HEK293 (cell line): ENCODE data around the gene RBPJL.

ENCODE experiments used
- GLIS2 ChIP-seq: fragments of 450-650 bp; formaldehyde crosslinking; IDR thresholded peaks from 2 replicates; pipeline ENCODE4 v1.5.1; 2016; ENCODE audit warnings: missing biosample characterization, missing genetic modification characterization
- KLF1 ChIP-seq: fragments of 450-650 bp; formaldehyde crosslinking; IDR thresholded peaks from 2 replicates; pipeline ENCODE4 v1.5.1; 2016; ENCODE audit warnings: missing biosample characterization, missing genetic modification characterization
- REPIN1 ChIP-seq: fragments of 450-650 bp; formaldehyde crosslinking; IDR thresholded peaks from 2 replicates; pipeline ENCODE4 v1.5.1; 2017; ENCODE audit warnings: missing biosample characterization, missing genetic modification characterization, low read depth
- SP2 ChIP-seq: fragments of 450-650 bp; formaldehyde crosslinking; IDR thresholded peaks from 2 replicates; pipeline ENCODE4 v1.5.1; 2016; ENCODE audit warnings: missing biosample characterization, missing genetic modification characterization
- SP7 ChIP-seq: fragments of 450-650 bp; formaldehyde crosslinking; IDR thresholded peaks from 2 replicates; pipeline ENCODE4 v1.5.1; 2016; ENCODE audit warnings: missing biosample characterization, missing genetic modification characterization
- ZBTB17 ChIP-seq: fragments of 450-650 bp; formaldehyde crosslinking; IDR thresholded peaks from 2 replicates; pipeline ENCODE4 v1.5.1; 2016; ENCODE audit warnings: missing biosample characterization, missing genetic modification characterization
- ZBTB8A ChIP-seq: fragments of 450-650 bp; formaldehyde crosslinking; IDR thresholded peaks from 2 replicates; pipeline ENCODE4 v1.5.1; 2016; ENCODE audit warnings: missing biosample characterization, missing genetic modification characterization
- ZFP37 ChIP-seq: fragments of 450-650 bp; formaldehyde crosslinking; IDR thresholded peaks from 2 replicates; pipeline ENCODE4 v1.5.1; 2016; ENCODE audit warnings: missing biosample characterization, missing genetic modification characterization
- ZNF341 ChIP-seq: fragments of 450-650 bp; formaldehyde crosslinking; IDR thresholded peaks from 2 replicates; pipeline ENCODE4; 2016; ENCODE audit warnings: low read depth, missing biosample characterization, missing genetic modification characterization
- ZNF404 ChIP-seq: fragments of 450-650 bp; formaldehyde crosslinking; IDR thresholded peaks from 2 replicates; pipeline ENCODE4 v1.5.1; 2017; ENCODE audit warnings: missing biosample characterization, missing genetic modification characterization
- ZNF558 ChIP-seq: fragments of 450-650 bp; formaldehyde crosslinking; IDR thresholded peaks from 2 replicates; pipeline ENCODE4 v1.5.1; 2016; ENCODE audit warnings: missing biosample characterization, missing genetic modification characterization
- ZNF621 ChIP-seq: fragments of 450-650 bp; formaldehyde crosslinking; IDR thresholded peaks from 2 replicates; pipeline ENCODE4 v1.5.1; 2017; ENCODE audit warnings: missing biosample characterization, missing genetic modification characterization
- ZNF654 ChIP-seq: fragments of 450-650 bp; formaldehyde crosslinking; IDR thresholded peaks from 2 replicates; pipeline ENCODE4 v1.5.1; 2016; ENCODE audit warnings: low read depth, missing biosample characterization, missing genetic modification characterization
- ZNF837 ChIP-seq: fragments of 450-650 bp; formaldehyde crosslinking; IDR thresholded peaks from 2 replicates; pipeline ENCODE4 v1.5.1; 2016; ENCODE audit warnings: missing biosample characterization, missing genetic modification characterization
- ZNF843 ChIP-seq: fragments of 450-650 bp; formaldehyde crosslinking; IDR thresholded peaks from 2 replicates; pipeline ENCODE4 v1.5.1; 2016; ENCODE audit warnings: missing biosample characterization, missing genetic modification characterization
- ZSCAN16 ChIP-seq: fragments of 450-650 bp; formaldehyde crosslinking; IDR thresholded peaks from 2 replicates; pipeline ENCODE4 v1.5.1; 2016; ENCODE audit warnings: missing biosample characterization, missing genetic modification characterization
- TF ChIP-seq, protein P1 (sequence below): fragments of 450-650 bp; formaldehyde crosslinking; IDR thresholded peaks from 2 replicates; pipeline ENCODE4 v1.5.1; 2016; ENCODE audit warnings: missing biosample characterization, missing genetic modification characterization
- TF ChIP-seq, protein P2 (sequence below): fragments of 450-650 bp; formaldehyde crosslinking; IDR thresholded peaks from 2 replicates; pipeline ENCODE4 v1.5.1; 2016; ENCODE audit warnings: missing biosample characterization, missing genetic modification characterization
- TF ChIP-seq, protein P3 (sequence below): fragments of 450-650 bp; formaldehyde crosslinking; IDR thresholded peaks from 2 replicates; pipeline ENCODE4 v1.5.1; 2016; ENCODE audit warnings: missing biosample characterization, missing genetic modification characterization
- TF ChIP-seq, protein P4 (sequence below): fragments of 450-650 bp; formaldehyde crosslinking; IDR thresholded peaks from 2 replicates; pipeline ENCODE4 v1.5.1; 2016; ENCODE audit warnings: missing biosample characterization, missing genetic modification characterization
- TF ChIP-seq, protein P5 (sequence below): fragments of 450-650 bp; formaldehyde crosslinking; IDR thresholded peaks from 2 replicates; pipeline ENCODE4 v1.5.1; 2017; ENCODE audit warnings: missing biosample characterization, missing genetic modification characterization
- TF ChIP-seq, protein P6 (sequence below): fragments of 450-650 bp; formaldehyde crosslinking; IDR thresholded peaks from 2 replicates; pipeline ENCODE4 v1.5.1; 2016; ENCODE audit warnings: missing biosample characterization, missing genetic modification characterization, borderline replicate concordance

The RBPJL gene

DNA sequence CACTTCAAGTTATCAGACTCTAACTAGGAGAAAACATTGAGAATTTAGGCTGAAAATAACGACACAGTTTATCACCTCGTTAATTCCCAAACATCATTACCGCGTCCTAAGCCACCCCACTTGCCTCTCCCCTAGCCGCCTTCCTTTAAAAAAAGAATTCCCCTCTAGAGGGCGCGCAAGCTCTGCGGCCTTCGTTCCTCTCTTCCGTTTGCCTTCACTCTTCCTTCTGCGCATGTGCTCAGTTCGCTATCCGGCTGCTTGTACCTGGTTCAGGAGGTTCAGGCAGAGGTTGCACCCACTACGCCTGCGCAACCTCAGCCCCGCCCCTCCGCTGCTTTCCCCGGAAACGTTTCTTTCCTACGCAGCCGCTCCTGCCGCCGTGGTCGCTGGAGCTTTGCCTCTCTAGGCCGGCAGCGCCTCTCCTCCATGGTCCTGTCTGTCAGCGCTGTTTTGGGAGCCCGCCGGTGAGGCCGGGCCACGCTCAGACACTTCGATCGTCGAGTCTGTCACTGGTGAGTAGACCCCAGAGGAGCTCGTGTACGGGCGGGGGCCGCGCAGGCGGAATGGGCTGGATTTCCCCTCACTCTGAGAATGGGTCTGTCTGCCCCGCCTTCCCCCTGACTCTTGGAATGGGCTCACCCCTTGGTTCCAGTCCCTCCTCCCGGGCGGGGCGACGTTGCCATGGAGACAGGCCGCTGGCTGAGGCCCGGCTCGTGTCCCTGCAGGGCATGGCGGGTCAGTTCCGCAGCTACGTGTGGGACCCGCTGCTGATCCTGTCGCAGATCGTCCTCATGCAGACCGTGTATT is 56.4 kb downstream of the RBPJL start, which contains the start of gene SYS1 (continued):
- peak; percentile 63 for TF ChIP-seq KLF1 (tag by site-specific recombination)
- peak; percentile 91 for TF ChIP-seq SP2 (tag by site-specific recombination)
- peak; percentile 83; the same call in 1 of the 2 replicates for TF ChIP-seq REPIN1 (tag by site-specific recombination)
- no peak for TF ChIP-seq ZNF837
- TF ChIP-seq ZNF843 (tag by site-specific recombination), result no peak
- peak; percentile 86 for TF ChIP-seq SP7
- peak; percentile 36 for TF ChIP-seq ZBTB8A (tag by site-specific recombination)
- TF ChIP-seq, protein P1, sequence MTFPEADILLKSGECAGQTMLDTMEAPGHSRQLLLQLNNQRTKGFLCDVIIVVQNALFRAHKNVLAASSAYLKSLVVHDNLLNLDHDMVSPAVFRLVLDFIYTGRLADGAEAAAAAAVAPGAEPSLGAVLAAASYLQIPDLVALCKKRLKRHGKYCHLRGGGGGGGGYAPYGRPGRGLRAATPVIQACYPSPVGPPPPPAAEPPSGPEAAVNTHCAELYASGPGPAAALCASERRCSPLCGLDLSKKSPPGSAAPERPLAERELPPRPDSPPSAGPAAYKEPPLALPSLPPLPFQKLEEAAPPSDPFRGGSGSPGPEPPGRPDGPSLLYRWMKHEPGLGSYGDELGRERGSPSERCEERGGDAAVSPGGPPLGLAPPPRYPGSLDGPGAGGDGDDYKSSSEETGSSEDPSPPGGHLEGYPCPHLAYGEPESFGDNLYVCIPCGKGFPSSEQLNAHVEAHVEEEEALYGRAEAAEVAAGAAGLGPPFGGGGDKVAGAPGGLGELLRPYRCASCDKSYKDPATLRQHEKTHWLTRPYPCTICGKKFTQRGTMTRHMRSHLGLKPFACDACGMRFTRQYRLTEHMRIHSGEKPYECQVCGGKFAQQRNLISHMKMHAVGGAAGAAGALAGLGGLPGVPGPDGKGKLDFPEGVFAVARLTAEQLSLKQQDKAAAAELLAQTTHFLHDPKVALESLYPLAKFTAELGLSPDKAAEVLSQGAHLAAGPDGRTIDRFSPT, result 0 out of 2 replicates have a peak, but pooled peaks have one; percentile 13
- no peak; the same call in none of the 2 replicates for TF ChIP-seq ZNF558 (tag by site-specific recombination)
- TF ChIP-seq ZNF654 (tag by site-specific recombination), result peak; percentile 97
- TF ChIP-seq ZNF404, result no peak
- TF ChIP-seq, protein P2, sequence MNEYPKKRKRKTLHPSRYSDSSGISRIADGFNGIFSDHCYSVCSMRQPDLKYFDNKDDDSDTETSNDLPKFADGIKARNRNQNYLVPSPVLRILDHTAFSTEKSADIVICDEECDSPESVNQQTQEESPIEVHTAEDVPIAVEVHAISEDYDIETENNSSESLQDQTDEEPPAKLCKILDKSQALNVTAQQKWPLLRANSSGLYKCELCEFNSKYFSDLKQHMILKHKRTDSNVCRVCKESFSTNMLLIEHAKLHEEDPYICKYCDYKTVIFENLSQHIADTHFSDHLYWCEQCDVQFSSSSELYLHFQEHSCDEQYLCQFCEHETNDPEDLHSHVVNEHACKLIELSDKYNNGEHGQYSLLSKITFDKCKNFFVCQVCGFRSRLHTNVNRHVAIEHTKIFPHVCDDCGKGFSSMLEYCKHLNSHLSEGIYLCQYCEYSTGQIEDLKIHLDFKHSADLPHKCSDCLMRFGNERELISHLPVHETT, result peak; percentile 81
- no peak for TF ChIP-seq ZNF621 (tag by site-specific recombination)
- TF ChIP-seq, protein P3, sequence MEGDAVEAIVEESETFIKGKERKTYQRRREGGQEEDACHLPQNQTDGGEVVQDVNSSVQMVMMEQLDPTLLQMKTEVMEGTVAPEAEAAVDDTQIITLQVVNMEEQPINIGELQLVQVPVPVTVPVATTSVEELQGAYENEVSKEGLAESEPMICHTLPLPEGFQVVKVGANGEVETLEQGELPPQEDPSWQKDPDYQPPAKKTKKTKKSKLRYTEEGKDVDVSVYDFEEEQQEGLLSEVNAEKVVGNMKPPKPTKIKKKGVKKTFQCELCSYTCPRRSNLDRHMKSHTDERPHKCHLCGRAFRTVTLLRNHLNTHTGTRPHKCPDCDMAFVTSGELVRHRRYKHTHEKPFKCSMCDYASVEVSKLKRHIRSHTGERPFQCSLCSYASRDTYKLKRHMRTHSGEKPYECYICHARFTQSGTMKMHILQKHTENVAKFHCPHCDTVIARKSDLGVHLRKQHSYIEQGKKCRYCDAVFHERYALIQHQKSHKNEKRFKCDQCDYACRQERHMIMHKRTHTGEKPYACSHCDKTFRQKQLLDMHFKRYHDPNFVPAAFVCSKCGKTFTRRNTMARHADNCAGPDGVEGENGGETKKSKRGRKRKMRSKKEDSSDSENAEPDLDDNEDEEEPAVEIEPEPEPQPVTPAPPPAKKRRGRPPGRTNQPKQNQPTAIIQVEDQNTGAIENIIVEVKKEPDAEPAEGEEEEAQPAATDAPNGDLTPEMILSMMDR (tag by site-specific recombination), result peak; percentile 100
- TF ChIP-seq, protein P4, sequence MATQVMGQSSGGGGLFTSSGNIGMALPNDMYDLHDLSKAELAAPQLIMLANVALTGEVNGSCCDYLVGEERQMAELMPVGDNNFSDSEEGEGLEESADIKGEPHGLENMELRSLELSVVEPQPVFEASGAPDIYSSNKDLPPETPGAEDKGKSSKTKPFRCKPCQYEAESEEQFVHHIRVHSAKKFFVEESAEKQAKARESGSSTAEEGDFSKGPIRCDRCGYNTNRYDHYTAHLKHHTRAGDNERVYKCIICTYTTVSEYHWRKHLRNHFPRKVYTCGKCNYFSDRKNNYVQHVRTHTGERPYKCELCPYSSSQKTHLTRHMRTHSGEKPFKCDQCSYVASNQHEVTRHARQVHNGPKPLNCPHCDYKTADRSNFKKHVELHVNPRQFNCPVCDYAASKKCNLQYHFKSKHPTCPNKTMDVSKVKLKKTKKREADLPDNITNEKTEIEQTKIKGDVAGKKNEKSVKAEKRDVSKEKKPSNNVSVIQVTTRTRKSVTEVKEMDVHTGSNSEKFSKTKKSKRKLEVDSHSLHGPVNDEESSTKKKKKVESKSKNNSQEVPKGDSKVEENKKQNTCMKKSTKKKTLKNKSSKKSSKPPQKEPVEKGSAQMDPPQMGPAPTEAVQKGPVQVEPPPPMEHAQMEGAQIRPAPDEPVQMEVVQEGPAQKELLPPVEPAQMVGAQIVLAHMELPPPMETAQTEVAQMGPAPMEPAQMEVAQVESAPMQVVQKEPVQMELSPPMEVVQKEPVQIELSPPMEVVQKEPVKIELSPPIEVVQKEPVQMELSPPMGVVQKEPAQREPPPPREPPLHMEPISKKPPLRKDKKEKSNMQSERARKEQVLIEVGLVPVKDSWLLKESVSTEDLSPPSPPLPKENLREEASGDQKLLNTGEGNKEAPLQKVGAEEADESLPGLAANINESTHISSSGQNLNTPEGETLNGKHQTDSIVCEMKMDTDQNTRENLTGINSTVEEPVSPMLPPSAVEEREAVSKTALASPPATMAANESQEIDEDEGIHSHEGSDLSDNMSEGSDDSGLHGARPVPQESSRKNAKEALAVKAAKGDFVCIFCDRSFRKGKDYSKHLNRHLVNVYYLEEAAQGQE (tag by site-specific recombination), result 0 out of 2 replicates have a peak, but pooled peaks have one; percentile 15
- TF ChIP-seq ZFP37 (tag by site-specific recombination), result peak; percentile 59; the same call in 1 of the 2 replicates
- TF ChIP-seq GLIS2 (tag by site-specific recombination), result 0 out of 2 replicates have a peak, but pooled peaks have one; percentile 52
- no peak for TF ChIP-seq ZSCAN16
- TF ChIP-seq ZBTB17 (tag by site-specific recombination), result peak; percentile 93
- TF ChIP-seq, protein P5, sequence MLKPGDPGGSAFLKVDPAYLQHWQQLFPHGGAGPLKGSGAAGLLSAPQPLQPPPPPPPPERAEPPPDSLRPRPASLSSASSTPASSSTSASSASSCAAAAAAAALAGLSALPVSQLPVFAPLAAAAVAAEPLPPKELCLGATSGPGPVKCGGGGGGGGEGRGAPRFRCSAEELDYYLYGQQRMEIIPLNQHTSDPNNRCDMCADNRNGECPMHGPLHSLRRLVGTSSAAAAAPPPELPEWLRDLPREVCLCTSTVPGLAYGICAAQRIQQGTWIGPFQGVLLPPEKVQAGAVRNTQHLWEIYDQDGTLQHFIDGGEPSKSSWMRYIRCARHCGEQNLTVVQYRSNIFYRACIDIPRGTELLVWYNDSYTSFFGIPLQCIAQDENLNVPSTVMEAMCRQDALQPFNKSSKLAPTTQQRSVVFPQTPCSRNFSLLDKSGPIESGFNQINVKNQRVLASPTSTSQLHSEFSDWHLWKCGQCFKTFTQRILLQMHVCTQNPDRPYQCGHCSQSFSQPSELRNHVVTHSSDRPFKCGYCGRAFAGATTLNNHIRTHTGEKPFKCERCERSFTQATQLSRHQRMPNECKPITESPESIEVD, result no peak
- TF ChIP-seq, protein P6, sequence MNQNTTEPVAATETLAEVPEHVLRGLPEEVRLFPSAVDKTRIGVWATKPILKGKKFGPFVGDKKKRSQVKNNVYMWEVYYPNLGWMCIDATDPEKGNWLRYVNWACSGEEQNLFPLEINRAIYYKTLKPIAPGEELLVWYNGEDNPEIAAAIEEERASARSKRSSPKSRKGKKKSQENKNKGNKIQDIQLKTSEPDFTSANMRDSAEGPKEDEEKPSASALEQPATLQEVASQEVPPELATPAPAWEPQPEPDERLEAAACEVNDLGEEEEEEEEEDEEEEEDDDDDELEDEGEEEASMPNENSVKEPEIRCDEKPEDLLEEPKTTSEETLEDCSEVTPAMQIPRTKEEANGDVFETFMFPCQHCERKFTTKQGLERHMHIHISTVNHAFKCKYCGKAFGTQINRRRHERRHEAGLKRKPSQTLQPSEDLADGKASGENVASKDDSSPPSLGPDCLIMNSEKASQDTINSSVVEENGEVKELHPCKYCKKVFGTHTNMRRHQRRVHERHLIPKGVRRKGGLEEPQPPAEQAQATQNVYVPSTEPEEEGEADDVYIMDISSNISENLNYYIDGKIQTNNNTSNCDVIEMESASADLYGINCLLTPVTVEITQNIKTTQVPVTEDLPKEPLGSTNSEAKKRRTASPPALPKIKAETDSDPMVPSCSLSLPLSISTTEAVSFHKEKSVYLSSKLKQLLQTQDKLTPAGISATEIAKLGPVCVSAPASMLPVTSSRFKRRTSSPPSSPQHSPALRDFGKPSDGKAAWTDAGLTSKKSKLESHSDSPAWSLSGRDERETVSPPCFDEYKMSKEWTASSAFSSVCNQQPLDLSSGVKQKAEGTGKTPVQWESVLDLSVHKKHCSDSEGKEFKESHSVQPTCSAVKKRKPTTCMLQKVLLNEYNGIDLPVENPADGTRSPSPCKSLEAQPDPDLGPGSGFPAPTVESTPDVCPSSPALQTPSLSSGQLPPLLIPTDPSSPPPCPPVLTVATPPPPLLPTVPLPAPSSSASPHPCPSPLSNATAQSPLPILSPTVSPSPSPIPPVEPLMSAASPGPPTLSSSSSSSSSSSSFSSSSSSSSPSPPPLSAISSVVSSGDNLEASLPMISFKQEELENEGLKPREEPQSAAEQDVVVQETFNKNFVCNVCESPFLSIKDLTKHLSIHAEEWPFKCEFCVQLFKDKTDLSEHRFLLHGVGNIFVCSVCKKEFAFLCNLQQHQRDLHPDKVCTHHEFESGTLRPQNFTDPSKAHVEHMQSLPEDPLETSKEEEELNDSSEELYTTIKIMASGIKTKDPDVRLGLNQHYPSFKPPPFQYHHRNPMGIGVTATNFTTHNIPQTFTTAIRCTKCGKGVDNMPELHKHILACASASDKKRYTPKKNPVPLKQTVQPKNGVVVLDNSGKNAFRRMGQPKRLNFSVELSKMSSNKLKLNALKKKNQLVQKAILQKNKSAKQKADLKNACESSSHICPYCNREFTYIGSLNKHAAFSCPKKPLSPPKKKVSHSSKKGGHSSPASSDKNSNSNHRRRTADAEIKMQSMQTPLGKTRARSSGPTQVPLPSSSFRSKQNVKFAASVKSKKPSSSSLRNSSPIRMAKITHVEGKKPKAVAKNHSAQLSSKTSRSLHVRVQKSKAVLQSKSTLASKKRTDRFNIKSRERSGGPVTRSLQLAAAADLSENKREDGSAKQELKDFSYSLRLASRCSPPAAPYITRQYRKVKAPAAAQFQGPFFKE, result no peak
- peak; percentile 55 for TF ChIP-seq ZNF341 (tag by site-specific recombination)
